Common myeloid progenitor, CD34-positive (primary cell): ENCODE measurements around the gene MEST.

Source experiments
- CTCF ChIA-PET: fragments of 350-600 bp; sonication (Branson Sonifier 250); formaldehyde crosslinking; loops from one replicate; lab custom pipeline; 2021; ENCODE audit warnings: antibody characterized with exemption; lab: Charles Lee
- POLR2A ChIA-PET: fragments of 350-600 bp; sonication (Branson Sonifier 250); formaldehyde crosslinking; loops from one replicate; lab custom pipeline; 2021; ENCODE audit warnings: antibody characterized with exemption; lab: Charles Lee
- DNase-seq, 3 donors: peaks; one replicate each; pipeline versions ENCODE4 v3.0.0 to v3.0.0-alpha.2; 2013
- H3K27ac ChIP-seq, 2 experiments: 1 replicate in 1 of 2; 2 replicates in 1 of 2; pipeline ENCODE4 v1.7.0; 2013; ENCODE audit warnings: inconsistent platforms in 2 of 2, low read length in 2 of 2, mild to moderate bottlenecking in 2 of 2, low read depth in 1 of 2, moderate library complexity in 1 of 2; ENCODE audit not compliant: severe bottlenecking in 2 of 2, insufficient read depth in 1 of 2, poor library complexity in 1 of 2
- H3K27me3 ChIP-seq, 5 experiments: replicated peaks in 2 of 5; 1 replicate in 3 of 5; 2 replicates in 2 of 5; pipeline versions ENCODE4 v1.6.1 to v1.7.0; 2013; ENCODE audit warnings: low read length in 4 of 5, mild to moderate bottlenecking in 2 of 5, moderate library complexity in 2 of 5, inconsistent platforms in 1 of 5; ENCODE audit not compliant: insufficient read depth in 5 of 5, control insufficient read depth in 4 of 5
- H3K36me3 ChIP-seq, 4 experiments: 1 replicate in 2 of 4; 2 replicates in 2 of 4; pipeline versions ENCODE4 v1.6.1 to v1.7.0; 2013; ENCODE audit warnings: low read length in 3 of 4, control low read depth in 1 of 4, mild to moderate bottlenecking in 1 of 4; ENCODE audit not compliant: control insufficient read depth in 4 of 4, insufficient read depth in 4 of 4
- H3K4me1 ChIP-seq, 4 experiments: 1 replicate in 3 of 4; 2 replicates in 1 of 4; pipeline versions ENCODE4 v1.6.1 to v1.7.1; 2013; ENCODE audit warnings: low read length in 3 of 4, mild to moderate bottlenecking in 3 of 4, control low read depth in 1 of 4, inconsistent platforms in 1 of 4, moderate library complexity in 1 of 4; ENCODE audit not compliant: control insufficient read depth in 4 of 4, insufficient read depth in 4 of 4; ENCODE audit errors: control extremely low read depth in 1 of 4
- H3K4me3 ChIP-seq, 7 experiments: 1 replicate in 4 of 7; 2 replicates in 3 of 7; pipeline versions ENCODE4 v1.5.1 to v1.7.0; 2013; ENCODE audit warnings: mild to moderate bottlenecking in 7 of 7, low read length in 6 of 7, moderate library complexity in 6 of 7, inconsistent platforms in 2 of 7, low read depth in 2 of 7, control low read depth in 1 of 7; ENCODE audit not compliant: insufficient read depth in 4 of 7, control insufficient read depth in 1 of 7; ENCODE audit errors: extremely low read depth in 1 of 7
- H3K9me3 ChIP-seq, 5 experiments: 1 replicate in 4 of 5; 2 replicates in 1 of 5; pipeline versions ENCODE4 v1.6.1 to v1.7.1; 2013; ENCODE audit warnings: low read length in 4 of 5, mild to moderate bottlenecking in 2 of 5, inconsistent platforms in 1 of 5, low read depth in 1 of 5, moderate library complexity in 1 of 5; ENCODE audit not compliant: control insufficient read depth in 4 of 5, insufficient read depth in 2 of 5; ENCODE audit errors: control extremely low read depth in 1 of 5
- WGBS: methylation state at CpG from one replicate; pipeline ENCODE4 v1.1.5; 2013; ENCODE audit not compliant: insufficient coverage; 5-methylcytosine and 5-hydroxymethylcytosine counted together

The MEST gene

GRCh38 chr7:130489140-130489983, 2.5 kb upstream of the MEST start:
- peaks cover 0 to 17% (median 0%) of the 10 kb centered on the region in 5 experiments for H3K9me3 ChIP-seq
- no peak for DNase-seq
- H3K4me3 ChIP-seq, result peak overlapping the region in 1 of 7 experiments; percentile 77
- H3K4me1 ChIP-seq, result peaks cover 7 to 86% (median 38%) of the 10 kb centered on the region in 4 experiments
- H3K27me3 ChIP-seq, result peaks cover 0 to 6% (median 0%) of the 10 kb centered on the region in 5 experiments
- POLR2A ChIA-PET, result interaction anchor here (0.7 kb wide), 1 partner anchor 72 kb away, joined by 3 read pairs; no protein-coding TSS in a partner anchor
- peaks cover 0 to 5% (median 1%) of the 10 kb centered on the region in 4 experiments for H3K36me3 ChIP-seq
- CTCF ChIA-PET, result interaction anchor here (0.8 to 3.2 kb wide), 8 partner anchors 12 to 246 kb away, joined by 3 to 15 read pairs (median 5); no protein-coding TSS in a partner anchor
- peak overlapping the region in 1 of 2 experiments; percentile 45 for H3K27ac ChIP-seq
- WGBS, result 86% methylated on average over 10 of the region's 10 CpGs

DNA sequence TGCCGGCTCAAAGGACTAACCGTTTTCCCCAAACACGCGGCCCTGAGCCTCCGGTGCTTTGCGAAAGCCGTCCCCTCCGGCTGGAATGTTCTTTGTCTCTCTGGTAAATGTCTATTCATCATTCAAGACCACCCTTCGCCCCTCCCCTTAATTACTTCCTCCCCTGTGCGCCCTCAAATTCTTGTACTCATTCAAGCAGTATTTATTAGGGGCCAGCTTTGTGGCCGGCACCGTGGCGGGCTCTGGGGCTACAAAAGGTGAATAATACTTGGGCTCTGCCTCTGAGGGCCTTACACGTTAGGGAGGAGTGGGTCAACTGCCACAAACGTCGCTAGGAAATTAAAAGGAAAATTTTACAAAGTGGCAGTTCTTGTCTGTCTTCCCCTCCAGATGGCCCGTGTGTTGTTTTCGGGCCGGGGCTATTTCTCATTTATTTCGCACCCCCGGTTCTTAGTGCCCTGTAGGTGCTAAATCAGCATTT, 1.5 kb upstream of the MEST start:
- H3K4me3 ChIP-seq, result peak overlapping the region in 5 of 7 experiments; percentile 20 to 77 (median 55)
- H3K27me3 ChIP-seq, result peaks cover 0 to 6% (median 0%) of the 10 kb centered on the region in 5 experiments
- 52% methylated on average over 19 of the region's 21 CpGs for WGBS

DNA sequence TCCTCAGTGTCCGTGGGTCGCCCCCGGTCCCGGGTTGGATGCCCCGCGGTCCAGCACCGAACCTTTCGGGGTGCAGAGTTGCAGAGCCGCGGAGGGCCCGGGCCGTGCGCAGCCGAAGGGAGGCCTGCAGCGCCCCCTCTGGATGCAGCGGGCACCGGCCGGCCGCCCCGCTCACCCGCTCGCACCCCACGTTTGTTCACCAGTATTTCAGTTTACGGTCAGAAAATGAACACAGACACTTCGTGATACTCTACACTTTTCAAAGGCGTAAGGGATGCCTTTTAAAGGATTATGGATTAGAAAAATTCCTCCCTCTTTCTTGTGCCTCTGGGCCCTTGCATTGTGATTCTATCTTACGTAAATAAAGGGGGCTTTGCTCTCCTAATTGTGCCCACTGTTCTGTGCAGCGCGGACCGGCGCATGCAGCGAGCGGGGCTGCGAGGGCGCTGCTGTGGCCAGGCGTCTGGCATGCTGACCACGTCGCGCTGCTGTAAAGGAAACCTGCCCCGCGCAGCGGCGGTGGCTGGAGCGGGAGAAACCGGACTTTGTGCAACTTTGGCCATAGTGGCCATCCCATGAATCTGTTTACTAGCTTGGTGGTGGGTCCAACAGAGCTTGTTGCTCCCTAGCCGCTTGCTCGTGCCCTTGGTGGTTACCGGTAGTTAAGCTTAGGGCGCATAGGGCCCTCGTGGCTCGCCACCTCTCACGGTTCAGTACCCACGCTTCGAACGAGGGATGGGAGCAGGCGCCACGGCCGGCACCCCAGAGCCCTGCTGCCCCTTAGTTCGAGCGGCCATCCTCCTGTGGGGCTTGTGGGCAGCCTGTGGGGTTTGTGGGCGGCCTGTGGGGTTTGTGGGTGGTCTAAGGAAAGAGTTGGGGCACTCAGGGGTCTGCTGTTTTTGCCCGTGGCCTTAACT, 739 bp upstream of the MEST start:
- Histone ChIP-seq H3K36me3 (peaks cover 0 to 5% (median 3%) of the 10 kb centered on the region in 4 experiments), H3K4me1 (peaks cover 7 to 82% (median 37%) of the 10 kb centered on the region in 4 experiments), H3K4me3 (peak overlapping the region in 6 of 7 experiments; percentile 48 to 77 (median 58)), H3K27ac (no peak overlapping the region), H3K9me3 (peaks cover 0 to 17% (median 0%) of the 10 kb centered on the region in 5 experiments), H3K27me3 (peaks cover 0 to 6% (median 0%) of the 10 kb centered on the region in 5 experiments)
- 59% methylated on average over 60 of the region's 62 CpGs for WGBS
- ChIA-PET POLR2A (no interaction called here), CTCF (interaction anchor here (1.4 kb wide), 1 partner anchor 247 kb away, joined by 4 read pairs; no protein-coding TSS in a partner anchor)
- peak; percentile 52 to 75 (median 69) for DNase-seq

More for the DNA sequence above, 1.5 kb upstream of the MEST start:
- POLR2A ChIA-PET, result interaction anchor here (0.6 to 0.7 kb wide), 2 partner anchors 56 to 230 kb away, joined by 3 read pairs; no protein-coding TSS in a partner anchor
- CTCF ChIA-PET, result interaction anchor here (0.6 to 1.2 kb wide), 3 partner anchors 15 to 285 kb away, joined by 3 read pairs; partner anchors contain the start of gene TMEM209
- peak in 2 of 3 donors; percentile 39 to 40 for DNase-seq
- peaks cover 0 to 17% (median 0%) of the 10 kb centered on the region in 5 experiments for H3K9me3 ChIP-seq
- H3K27ac ChIP-seq, result peak overlapping the region in 1 of 2 experiments; percentile 45
- peaks cover 0 to 5% (median 2%) of the 10 kb centered on the region in 4 experiments for H3K36me3 ChIP-seq
- H3K4me1 ChIP-seq, result peaks cover 7 to 89% (median 40%) of the 10 kb centered on the region in 4 experiments

DNA sequence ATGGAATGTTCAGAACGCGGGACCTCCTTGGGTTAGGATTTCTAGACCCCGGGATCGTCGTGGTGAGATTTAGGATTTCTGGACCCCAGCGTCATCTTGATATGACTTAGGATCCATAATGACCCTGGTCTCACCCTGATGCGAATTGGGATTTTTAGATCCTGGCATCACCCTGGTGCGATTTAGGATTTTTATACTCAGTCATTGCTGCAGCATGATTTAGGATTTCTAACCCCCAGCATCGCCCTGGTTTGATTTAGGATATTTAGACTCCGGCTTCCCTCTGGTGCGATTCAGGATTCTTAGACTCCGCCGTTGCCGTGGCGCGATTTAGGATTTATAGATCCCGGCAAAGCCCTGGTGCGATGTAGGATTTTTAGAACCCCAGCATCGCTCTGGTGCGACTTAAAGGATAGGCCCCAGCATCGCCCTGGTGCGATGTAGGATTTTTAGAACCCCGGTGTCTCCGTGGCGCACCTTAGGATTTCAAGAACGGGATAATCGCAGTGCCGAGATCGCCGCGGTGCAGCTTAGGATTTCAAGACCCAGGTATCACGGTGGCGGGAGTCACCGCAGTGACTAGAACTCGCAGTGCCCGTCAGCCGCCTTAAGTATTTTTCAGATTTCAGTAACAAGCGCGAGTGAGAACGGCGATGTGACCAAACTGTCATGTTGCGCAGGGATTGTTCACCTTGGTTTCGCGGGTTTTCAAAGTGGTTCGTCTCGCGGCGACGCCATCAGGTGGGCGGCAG, 814 bp downstream of the MEST start:
- 59% methylated on average over 48 of the region's 50 CpGs for WGBS
- DNase-seq, result peak in 2 of 3 donors; percentile 25 to 45
- Histone ChIP-seq H3K4me3 (peak overlapping the region; percentile 1 to 77 (median 61)), H3K4me1 (peaks cover 7 to 67% (median 25%) of the 10 kb centered on the region in 4 experiments), H3K27me3 (peaks cover 0 to 6% (median 0%) of the 10 kb centered on the region in 5 experiments), H3K9me3 (peaks cover 0 to 17% (median 0%) of the 10 kb centered on the region in 5 experiments), H3K27ac (no peak overlapping the region), H3K36me3 (peaks cover 2 to 10% (median 7%) of the 10 kb centered on the region in 4 experiments)
- POLR2A ChIA-PET, result no interaction called here
- CTCF ChIA-PET, result interaction anchor here (1.4 kb wide), 1 partner anchor 249 kb away, joined by 4 read pairs; no protein-coding TSS in a partner anchor

DNA sequence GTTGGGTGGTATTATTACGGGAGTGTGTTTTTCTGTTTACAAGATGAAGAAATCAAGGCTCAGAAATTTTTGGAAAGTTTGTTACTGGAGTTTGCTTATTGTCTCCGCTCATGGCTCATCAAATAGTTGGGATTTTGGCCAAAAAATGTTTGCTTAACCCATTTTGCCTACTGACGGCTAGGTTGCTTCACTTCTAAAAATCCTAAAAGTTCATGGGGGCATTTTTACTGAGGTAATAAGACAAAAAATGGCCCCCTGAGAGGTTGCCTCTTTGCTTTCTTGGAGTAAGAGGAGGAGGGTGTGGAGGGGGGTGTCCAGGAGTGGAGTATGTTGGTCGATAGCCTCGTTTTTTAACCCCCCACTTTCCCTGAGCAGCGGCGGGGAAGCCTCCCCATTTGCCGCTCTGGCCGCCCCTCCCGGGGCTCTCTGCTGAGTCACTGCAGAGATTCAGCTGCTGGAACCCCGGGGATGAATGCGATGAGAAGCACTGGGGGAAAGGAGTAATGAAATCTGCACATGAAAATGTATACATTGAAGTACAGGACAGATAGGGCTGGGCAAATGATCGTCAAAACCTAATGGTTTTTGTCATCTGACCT, 1.5 kb downstream of the MEST start:
- Histone ChIP-seq H3K4me3 (peak overlapping the region in 4 of 7 experiments; percentile 32 to 77 (median 66)), H3K36me3 (peaks cover 8 to 15% (median 13%) of the 10 kb centered on the region in 4 experiments), H3K27me3 (peaks cover 0 to 6% (median 0%) of the 10 kb centered on the region in 5 experiments), H3K4me1 (peaks cover 7 to 60% (median 25%) of the 10 kb centered on the region in 4 experiments), H3K27ac (no peak overlapping the region), H3K9me3 (peaks cover 0 to 17% (median 0%) of the 10 kb centered on the region in 5 experiments)
- CTCF ChIA-PET, result interaction anchor here (1.3 kb wide), 1 partner anchor 22 kb away, joined by 3 read pairs; no protein-coding TSS in a partner anchor
- 44% methylated on average over 5 of the region's 13 CpGs for WGBS
- DNase-seq, result peak in 2 of 3 donors; percentile 25 to 54
- POLR2A ChIA-PET, result no interaction called here
